Ascending aorta (tissue), 2 donors: ENCODE results near the gene TNS4. TPM values are rescaled to one million over a fixed set of nuclear protein-coding genes. Genes with fewer than 3 reads are reported as not detected.

Experiments
- DNase-seq, 2 donors: peaks; one replicate each; pipeline ENCODE4 v3.0.0-alpha.2; 2019; ENCODE audit warnings: low spot score in 2 of 2
- H3K27ac ChIP-seq, 2 donors: fragments of 200-600 bp; sonication (generic); one replicate each; pipeline ENCODE4 v1.5.1; 2016 to 2017; ENCODE audit warnings: mild to moderate bottlenecking in 1 of 2
- H3K27me3 ChIP-seq: fragments of 200-600 bp; sonication (generic); one replicate; pipeline ENCODE4 v1.5.1; 2017
- H3K36me3 ChIP-seq, 2 donors: fragments of 200-600 bp; sonication (generic); one replicate each; pipeline ENCODE4 v1.5.1; 2016
- H3K4me1 ChIP-seq, 2 donors: fragments of 200-600 bp; sonication (generic); one replicate each; pipeline ENCODE4 v1.5.1; 2016 to 2017; ENCODE audit warnings: mild to moderate bottlenecking in 1 of 2
- H3K4me3 ChIP-seq, 2 donors: fragments of 200-600 bp; sonication (generic); one replicate each; pipeline ENCODE4 v1.5.1; 2016 to 2017; ENCODE audit warnings: mild to moderate bottlenecking in 1 of 2
- H3K9me3 ChIP-seq, 2 donors: fragments of 200-600 bp; sonication (generic); one replicate each; pipeline ENCODE4 v1.5.1; 2016
- CTCF ChIP-seq, 3 experiments: fragments of 200-600 bp in 2 of 3; fragments of 450-650 bp in 1 of 3; sonication (generic) in 2 of 3; IDR thresholded peaks; one replicate each; pipeline ENCODE4 v1.5.1; 2016 to 2019; ENCODE audit warnings: antibody characterized with exemption in 3 of 3, mild to moderate bottlenecking in 1 of 3, moderate library complexity in 1 of 3
- intact Hi-C: fragments of 100-400 bp; cut with DNase I; formaldehyde crosslinking; loops from one replicate; pipeline ENCODE4 v1.15.1; 2023
- total RNA-seq: library from RNA; depleted of rRNA; stranded (reverse); fragments of >200 nt; gene quantifications from one replicate; pipeline ENCODE4 v1.1.0, GENCODE V29; 2016

The TNS4 gene
- total RNA-seq, 1 donor from 2014 or later = not detected

- no peaks in the 10 kb centered on the region for H3K4me1 ChIP-seq
- peak overlapping the region in 1 of 2 donors; percentile 1 for H3K27ac ChIP-seq
- intact Hi-C loops = no loop called here
Observed at GRCh38 chr17:40486522-40487370, 14.7 kb downstream of the TNS4 start.

DNA sequence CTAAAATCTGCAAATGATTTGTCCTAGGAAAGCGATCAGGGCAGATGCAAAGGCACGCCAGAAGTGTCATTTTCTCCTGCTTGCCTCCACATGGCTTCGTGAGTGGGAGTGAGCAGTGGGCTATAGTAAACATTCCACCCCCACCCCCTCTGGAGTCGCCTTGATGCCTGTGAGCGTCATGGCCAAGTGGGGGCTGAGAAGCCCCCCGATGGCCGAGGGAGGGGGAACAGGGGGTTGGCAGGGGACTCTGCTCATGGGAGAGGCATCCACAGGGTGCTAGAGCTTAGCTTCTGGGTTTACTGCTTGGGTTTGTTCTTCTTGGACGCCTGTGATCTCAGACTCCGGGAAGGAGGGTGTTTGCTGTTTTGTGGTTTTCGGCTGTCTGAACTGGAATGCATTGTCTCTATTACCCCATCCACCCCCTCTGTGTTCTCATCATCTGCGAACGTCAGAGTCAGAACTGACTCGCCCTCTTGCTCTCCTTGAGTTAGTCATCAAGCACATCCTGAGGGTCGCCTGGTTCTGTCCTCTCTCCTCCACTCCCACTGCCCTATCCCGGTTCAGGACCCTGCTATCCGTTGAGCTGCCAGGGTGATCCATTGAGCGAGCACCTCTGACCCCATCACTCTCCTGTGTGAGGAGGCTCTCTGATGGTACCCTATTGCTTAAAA is 15.4 kb downstream of the TNS4 start:
- H3K4me3 ChIP-seq = no peak overlapping the region
- DNase-seq = peak in 1 of 2 donors; percentile 79
- no peak for TF ChIP-seq CTCF (IDR thresholded peaks at IDR 0.05)
- H3K9me3 ChIP-seq = no peaks in the 10 kb centered on the region
- H3K36me3 ChIP-seq = no peaks in the 10 kb centered on the region
- intact Hi-C loops = no loop called here
- H3K4me1 ChIP-seq = no peaks in the 10 kb centered on the region
- no peaks in the 10 kb centered on the region for H3K27me3 ChIP-seq
- peak overlapping the region in 1 of 2 donors; percentile 26 for H3K27ac ChIP-seq

More at GRCh38 chr17:40486522-40487370, 14.7 kb downstream of the TNS4 start:
- Histone ChIP-seq H3K4me3 (no peak overlapping the region), H3K9me3 (no peaks in the 10 kb centered on the region), H3K36me3 (no peaks in the 10 kb centered on the region), H3K27me3 (no peaks in the 10 kb centered on the region)
- TF ChIP-seq CTCF (IDR thresholded peaks at IDR 0.05) = no peak
- DNase-seq = no peak

GRCh38 chr17:40484973-40485530 is 16.4 kb downstream of the TNS4 start:
- no peaks in the 10 kb centered on the region for H3K36me3 ChIP-seq
- no peak for DNase-seq
- intact Hi-C loops = no loop called here
- no peak for TF ChIP-seq CTCF (IDR thresholded peaks at IDR 0.05)
- no peaks in the 10 kb centered on the region for H3K9me3 ChIP-seq
- H3K4me3 ChIP-seq = no peak overlapping the region
- H3K27ac ChIP-seq = peak overlapping the region in 1 of 2 donors; percentile 26
- H3K27me3 ChIP-seq = no peaks in the 10 kb centered on the region
- H3K4me1 ChIP-seq = no peaks in the 10 kb centered on the region

DNA sequence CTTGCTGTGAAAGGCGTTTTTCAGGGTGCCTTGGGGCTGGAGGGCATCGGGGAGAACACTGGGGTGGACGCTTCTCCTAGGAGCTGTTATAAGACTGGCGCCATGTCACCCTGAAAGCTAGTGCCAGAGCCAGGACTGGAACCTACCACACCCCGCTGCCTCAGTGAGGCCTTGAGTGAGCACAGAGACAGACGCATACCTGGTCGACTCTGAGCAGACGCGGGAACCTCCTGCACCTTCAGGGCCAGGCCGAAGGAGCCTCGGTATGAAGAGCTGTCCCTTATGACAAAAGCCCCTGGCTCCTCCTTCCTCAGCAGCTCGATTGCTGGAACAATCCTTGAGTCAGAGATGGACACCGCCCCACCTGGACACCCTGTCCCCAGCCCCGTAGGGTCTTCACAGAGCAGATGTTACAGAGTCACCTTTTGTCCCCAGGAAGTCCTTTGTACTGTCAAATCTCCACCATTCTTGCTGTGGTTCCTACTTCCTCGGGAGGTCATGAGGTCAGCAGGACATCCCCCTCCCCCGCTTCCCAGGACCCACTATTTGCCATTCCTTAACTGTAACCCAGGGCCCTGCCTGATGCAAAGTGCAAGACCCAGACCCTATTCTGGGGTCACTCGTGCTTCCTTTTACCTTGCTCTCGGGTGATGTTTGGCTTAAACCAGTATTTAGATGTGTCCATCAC is 17.0 kb downstream of the TNS4 start:
- H3K27ac ChIP-seq = no peak overlapping the region
- H3K4me1 ChIP-seq = no peaks in the 10 kb centered on the region
- no peaks in the 10 kb centered on the region for H3K27me3 ChIP-seq
- H3K9me3 ChIP-seq = no peaks in the 10 kb centered on the region
- intact Hi-C loops = no loop called here
- no peak for TF ChIP-seq CTCF (IDR thresholded peaks at IDR 0.05)
- DNase-seq = no peak
- H3K4me3 ChIP-seq = no peak overlapping the region
- no peaks in the 10 kb centered on the region for H3K36me3 ChIP-seq

GRCh38 chr17:40483679-40484078 is 17.7 kb downstream of the TNS4 start:
- Histone ChIP-seq H3K36me3 (no peaks in the 10 kb centered on the region), H3K4me3 (no peak overlapping the region), H3K9me3 (no peaks in the 10 kb centered on the region), H3K27ac (no peak overlapping the region), H3K27me3 (no peaks in the 10 kb centered on the region), H3K4me1 (no peaks in the 10 kb centered on the region)
- intact Hi-C loops = no loop called here
- DNase-seq = no peak
- no peak for TF ChIP-seq CTCF (IDR thresholded peaks at IDR 0.05)
